HEK293 (cell line): Measurements from ENCODE around the gene HRC.

Experiments
- AEBP2 ChIP-seq: fragments of 450-650 bp; formaldehyde crosslinking; IDR thresholded peaks from 2 replicates; pipeline ENCODE4 v1.5.1; 2016; ENCODE audit warnings: missing biosample characterization, missing genetic modification characterization, borderline replicate concordance
- HOXC10 ChIP-seq: sonication (generic); formaldehyde crosslinking; IDR thresholded peaks from 2 replicates; pipeline ENCODE4 v1.8.1; 2023; ENCODE audit warnings: mild to moderate bottlenecking, missing genetic modification reagents
- KLF9 ChIP-seq: fragments of 450-650 bp; formaldehyde crosslinking; IDR thresholded peaks from 2 replicates; pipeline ENCODE4 v1.5.1; 2016; ENCODE audit warnings: missing biosample characterization, missing genetic modification characterization, low read depth
- PRDM2 ChIP-seq: fragments of 450-650 bp; formaldehyde crosslinking; IDR thresholded peaks from 2 replicates; pipeline ENCODE4 v1.5.1; 2016; ENCODE audit warnings: missing biosample characterization, missing genetic modification characterization, borderline replicate concordance
- SP2 ChIP-seq: fragments of 450-650 bp; formaldehyde crosslinking; IDR thresholded peaks from 2 replicates; pipeline ENCODE4 v1.5.1; 2016; ENCODE audit warnings: missing biosample characterization, missing genetic modification characterization
- ZBTB11 ChIP-seq: fragments of 450-650 bp; formaldehyde crosslinking; conservative IDR thresholded peaks from 2 replicates; pipeline ENCODE4 v1.5.1; 2016; ENCODE audit warnings: low read depth, missing biosample characterization, missing genetic modification characterization
- ZBTB49 ChIP-seq: fragments of 450-650 bp; formaldehyde crosslinking; IDR thresholded peaks from 2 replicates; pipeline ENCODE4 v1.5.1; 2016; ENCODE audit warnings: missing biosample characterization, missing genetic modification characterization, low read depth
- ZBTB8A ChIP-seq: fragments of 450-650 bp; formaldehyde crosslinking; IDR thresholded peaks from 2 replicates; pipeline ENCODE4 v1.5.1; 2016; ENCODE audit warnings: missing biosample characterization, missing genetic modification characterization
- ZFP37 ChIP-seq: fragments of 450-650 bp; formaldehyde crosslinking; IDR thresholded peaks from 2 replicates; pipeline ENCODE4 v1.5.1; 2016; ENCODE audit warnings: missing biosample characterization, missing genetic modification characterization
- ZNF155 ChIP-seq: fragments of 450-650 bp; formaldehyde crosslinking; IDR thresholded peaks from 2 replicates; pipeline ENCODE4 v1.5.1; 2016; ENCODE audit warnings: missing biosample characterization, missing genetic modification characterization
- ZNF157 ChIP-seq: fragments of 450-650 bp; formaldehyde crosslinking; IDR thresholded peaks from 2 replicates; pipeline ENCODE4 v1.5.1; 2016; ENCODE audit warnings: missing biosample characterization, missing genetic modification characterization
- ZNF174 ChIP-seq: fragments of 450-650 bp; formaldehyde crosslinking; IDR thresholded peaks from 2 replicates; pipeline ENCODE4 v1.5.0; 2017; ENCODE audit warnings: missing biosample characterization, mild to moderate bottlenecking, missing genetic modification characterization
- ZNF18 ChIP-seq: fragments of 450-650 bp; formaldehyde crosslinking; IDR thresholded peaks from 2 replicates; pipeline ENCODE4 v1.5.1; 2016; ENCODE audit warnings: missing biosample characterization, missing genetic modification characterization
- ZNF184 ChIP-seq: fragments of 450-650 bp; IDR thresholded peaks from 2 replicates; pipeline ENCODE4 v1.5.1; 2018; ENCODE audit warnings: missing biosample characterization, mild to moderate bottlenecking, missing genetic modification characterization
- ZNF24 ChIP-seq: fragments of 450-650 bp; formaldehyde crosslinking; IDR thresholded peaks from 2 replicates; pipeline ENCODE4 v1.5.1; 2016; ENCODE audit warnings: missing biosample characterization, missing genetic modification characterization
- ZNF341 ChIP-seq: fragments of 450-650 bp; formaldehyde crosslinking; IDR thresholded peaks from 2 replicates; pipeline ENCODE4; 2016; ENCODE audit warnings: low read depth, missing biosample characterization, missing genetic modification characterization
- ZNF354C ChIP-seq: fragments of 450-650 bp; formaldehyde crosslinking; IDR thresholded peaks from 2 replicates; pipeline ENCODE4 v1.5.1; 2016; ENCODE audit warnings: missing biosample characterization, missing genetic modification characterization, low read depth, borderline replicate concordance
- ZNF366 ChIP-seq: fragments of 450-650 bp; formaldehyde crosslinking; conservative IDR thresholded peaks from 2 replicates; pipeline ENCODE4 v1.5.1; 2016; ENCODE audit warnings: missing biosample characterization, missing genetic modification characterization
- ZNF404 ChIP-seq: fragments of 450-650 bp; formaldehyde crosslinking; IDR thresholded peaks from 2 replicates; pipeline ENCODE4 v1.5.1; 2017; ENCODE audit warnings: missing biosample characterization, missing genetic modification characterization
- ZNF513 ChIP-seq: fragments of 450-650 bp; IDR thresholded peaks from 2 replicates; pipeline ENCODE4 v1.5.1; 2018; ENCODE audit warnings: missing biosample characterization, missing genetic modification characterization
- ZNF621 ChIP-seq: fragments of 450-650 bp; formaldehyde crosslinking; IDR thresholded peaks from 2 replicates; pipeline ENCODE4 v1.5.1; 2017; ENCODE audit warnings: missing biosample characterization, missing genetic modification characterization
- ZNF623 ChIP-seq: fragments of 450-650 bp; formaldehyde crosslinking; IDR thresholded peaks from 2 replicates; pipeline ENCODE4 v1.5.1; 2016; ENCODE audit warnings: missing biosample characterization, missing genetic modification characterization
- ZNF677 ChIP-seq: fragments of 450-650 bp; IDR thresholded peaks from 2 replicates; pipeline ENCODE4 v1.5.0; 2018; ENCODE audit warnings: missing biosample characterization, mild to moderate bottlenecking, missing genetic modification characterization, moderate library complexity

The HRC gene

GRCh38 chr19:49150106-49150943, 4.9 kb downstream of the HRC start (continued):
- TF ChIP-seq ZBTB11 (tag by site-specific recombination), result peak; percentile 16
- no peak; the same call in 1 of the 2 replicates for TF ChIP-seq ZNF623 (tag by site-specific recombination)
- TF ChIP-seq ZBTB8A (tag by site-specific recombination), result peak; percentile 29; the same call in 1 of the 2 replicates
- TF ChIP-seq ZNF513 (tag by site-specific recombination), result peak; percentile 61
- peak; percentile 85 for TF ChIP-seq SP2 (tag by site-specific recombination)
- no peak for TF ChIP-seq ZFP37 (tag by site-specific recombination)
- TF ChIP-seq ZNF354C, result no peak
- TF ChIP-seq ZNF621 (tag by site-specific recombination), result no peak
- no peak for TF ChIP-seq ZNF18 (tag by site-specific recombination)
- TF ChIP-seq ZNF341 (tag by site-specific recombination), result peak; percentile 85
- peak; percentile 84 for TF ChIP-seq KLF9 (tag by site-specific recombination)
- peak; percentile 48 for TF ChIP-seq ZNF366 (tag by site-specific recombination)
- TF ChIP-seq ZNF184 (tag by site-specific recombination), result no peak
- TF ChIP-seq ZNF157 (tag by site-specific recombination), result no peak
- TF ChIP-seq ZNF404 (tag by site-specific recombination), result no peak
- TF ChIP-seq HOXC10, result no peak
- no peak for TF ChIP-seq PRDM2
- TF ChIP-seq ZNF155, result no peak
- TF ChIP-seq ZNF174 (tag by site-specific recombination), result no peak
- no peak for TF ChIP-seq ZNF677
- no peak for TF ChIP-seq ZBTB49 (tag by site-specific recombination)
- no peak for TF ChIP-seq AEBP2 (tag by site-specific recombination)
- TF ChIP-seq ZNF24 (tag by site-specific recombination), result no peak
